OCI-LY1 (cell line): Measurements from ENCODE around the gene ROCK2.

Experiments
- EZH2 ChIP-seq: fragments of 200-600 bp; sonication (generic), shearing (Covaris generic); IDR thresholded peaks from 2 replicates; pipeline ENCODE4 v1.8.0; 2017; ENCODE audit warnings: borderline replicate concordance, mixed run types, mild to moderate bottlenecking, antibody characterized with exemption, low read length, moderate library complexity, mixed read lengths
- TF ChIP-seq, protein P1 (sequence below): fragments of 200-600 bp; sonication (generic), shearing (Covaris generic); IDR thresholded peaks from 2 replicates; pipeline ENCODE4 v1.5.1; 2017; ENCODE audit warnings: mild to moderate bottlenecking, antibody characterized with exemption, low read length, moderate library complexity, mixed read lengths

- TF ChIP-seq, protein P1, sequence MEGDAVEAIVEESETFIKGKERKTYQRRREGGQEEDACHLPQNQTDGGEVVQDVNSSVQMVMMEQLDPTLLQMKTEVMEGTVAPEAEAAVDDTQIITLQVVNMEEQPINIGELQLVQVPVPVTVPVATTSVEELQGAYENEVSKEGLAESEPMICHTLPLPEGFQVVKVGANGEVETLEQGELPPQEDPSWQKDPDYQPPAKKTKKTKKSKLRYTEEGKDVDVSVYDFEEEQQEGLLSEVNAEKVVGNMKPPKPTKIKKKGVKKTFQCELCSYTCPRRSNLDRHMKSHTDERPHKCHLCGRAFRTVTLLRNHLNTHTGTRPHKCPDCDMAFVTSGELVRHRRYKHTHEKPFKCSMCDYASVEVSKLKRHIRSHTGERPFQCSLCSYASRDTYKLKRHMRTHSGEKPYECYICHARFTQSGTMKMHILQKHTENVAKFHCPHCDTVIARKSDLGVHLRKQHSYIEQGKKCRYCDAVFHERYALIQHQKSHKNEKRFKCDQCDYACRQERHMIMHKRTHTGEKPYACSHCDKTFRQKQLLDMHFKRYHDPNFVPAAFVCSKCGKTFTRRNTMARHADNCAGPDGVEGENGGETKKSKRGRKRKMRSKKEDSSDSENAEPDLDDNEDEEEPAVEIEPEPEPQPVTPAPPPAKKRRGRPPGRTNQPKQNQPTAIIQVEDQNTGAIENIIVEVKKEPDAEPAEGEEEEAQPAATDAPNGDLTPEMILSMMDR = no peak
- no peak for TF ChIP-seq EZH2
Measured at GRCh38 chr2:11264007-11264406, 80.4 kb downstream of the ROCK2 start.
